ENCODE results near the gene FBH1. TPM values are rescaled to one million over a fixed set of nuclear protein-coding genes. Genes with fewer than 3 reads are reported as not detected.

FBH1 gene
- total RNA-seq, 1 experiment from 2014 or later: 84.0 TPM

DNA sequence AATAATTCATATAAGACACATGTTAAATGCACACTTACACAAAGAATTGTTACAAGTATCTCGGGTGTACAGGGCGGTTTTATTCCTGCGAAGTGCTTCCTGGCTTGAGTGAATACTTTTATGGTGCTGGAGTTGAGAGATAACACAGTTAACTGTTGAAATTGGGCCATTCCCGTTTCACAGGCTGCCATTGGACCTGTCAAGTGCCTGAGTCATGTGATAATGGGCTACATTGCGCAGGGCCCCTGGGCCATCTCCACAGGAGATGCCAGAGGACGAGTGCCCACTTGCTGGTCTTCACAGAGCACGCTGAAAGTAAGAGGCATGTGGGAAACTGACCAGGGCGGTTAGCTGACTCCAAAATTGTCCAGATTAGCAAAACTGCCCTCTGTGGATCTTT, 4.8 kb downstream of the FBH1 start:
- H3K27me3 ChIP-seq (replicated peaks; ENCODE audit: insufficient read depth, low read depth, low read length, poor library complexity): no peaks in the 10 kb centered on the region
- ChIA-PET POLR2A (ENCODE audit: low non-redundant PET) (interaction anchor here (0.6 kb wide), 1 partner anchor 128 kb away, joined by 3 read pairs; no protein-coding TSS in a partner anchor), CTCF (no interaction called here)
- BruUV-seq (replicated peaks): no TSS peak
- no peaks in the 10 kb centered on the region for H3K9me3 ChIP-seq (ENCODE audit: low read depth, low read length, poor library complexity, severe bottlenecking)
- TF ChIP-seq CTCF (conservative IDR thresholded peaks at IDR 0.05; ENCODE audit: low read depth, low read length) (no peak), EZH2 (IDR thresholded peaks at IDR 0.05; ENCODE audit: borderline replicate concordance, low read depth, low read length, poor library complexity, severe bottlenecking) (no peak)
- no peak for DNase-seq (ENCODE audit: low spot score)
- peaks cover 41% of the 10 kb centered on the region for H3K36me3 ChIP-seq (ENCODE audit: insufficient read depth, low read length, poor library complexity, severe bottlenecking)
- H3K4me1 ChIP-seq (ENCODE audit: insufficient read depth, low read length, poor library complexity, severe bottlenecking): peaks cover 4% of the 10 kb centered on the region
- intact Hi-C loops (cut with micrococcal nuclease; ENCODE audit: unreplicated experiment): no loop called here
- no peak overlapping the region for H3K27ac ChIP-seq (ENCODE audit: low read depth, low read length, poor library complexity, severe bottlenecking)
- no peak overlapping the region for H3K4me3 ChIP-seq (ENCODE audit: low read depth, low read length, poor library complexity, severe bottlenecking)

- Histone ChIP-seq H3K4me3 (ENCODE audit: low read depth, low read length, poor library complexity, severe bottlenecking) (no peak overlapping the region), H3K27me3 (replicated peaks; ENCODE audit: insufficient read depth, low read depth, low read length, poor library complexity) (no peaks in the 10 kb centered on the region), H3K36me3 (ENCODE audit: insufficient read depth, low read length, poor library complexity, severe bottlenecking) (peaks cover 41% of the 10 kb centered on the region), H3K9me3 (ENCODE audit: low read depth, low read length, poor library complexity, severe bottlenecking) (no peaks in the 10 kb centered on the region), H3K27ac (ENCODE audit: low read depth, low read length, poor library complexity, severe bottlenecking) (no peak overlapping the region), H3K4me1 (ENCODE audit: insufficient read depth, low read length, poor library complexity, severe bottlenecking) (peaks cover 4% of the 10 kb centered on the region)
- ChIA-PET POLR2A (ENCODE audit: low non-redundant PET) (interaction anchor here (0.6 kb wide), 1 partner anchor 128 kb away, joined by 3 read pairs; no protein-coding TSS in a partner anchor), CTCF (no interaction called here)
- intact Hi-C loops (cut with micrococcal nuclease; ENCODE audit: unreplicated experiment): no loop called here
- BruUV-seq (replicated peaks): no TSS peak
- no peak for TF ChIP-seq EZH2 (IDR thresholded peaks at IDR 0.05; ENCODE audit: borderline replicate concordance, low read depth, low read length, poor library complexity, severe bottlenecking)
- TF ChIP-seq CTCF (conservative IDR thresholded peaks at IDR 0.05; ENCODE audit: low read depth, low read length): no peak
- no peak for DNase-seq (ENCODE audit: low spot score)
Measured at GRCh38 chr10:5895365-5895764, 5.3 kb downstream of the FBH1 start.

DNA sequence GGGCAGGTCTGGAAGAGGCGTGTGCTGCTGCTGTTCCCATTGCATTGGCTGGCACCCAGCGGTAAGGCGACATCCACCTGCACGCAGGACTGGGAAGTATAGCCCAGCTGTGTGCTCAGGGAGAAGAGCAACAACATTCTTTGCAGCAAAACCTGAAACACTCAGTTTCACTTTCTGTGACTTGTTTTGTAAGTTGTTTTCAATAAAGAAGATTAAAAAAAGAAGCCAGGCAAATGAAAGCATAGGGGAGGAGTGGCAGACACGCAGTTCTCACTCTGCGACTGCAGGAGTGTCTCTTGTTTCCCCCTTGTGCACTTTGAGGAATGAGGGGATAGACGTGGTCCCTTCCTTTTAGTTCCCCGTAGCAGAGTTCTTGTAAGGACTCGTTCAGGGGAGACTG, 5.8 kb downstream of the FBH1 start:
- no peaks in the 10 kb centered on the region for H3K9me3 ChIP-seq (ENCODE audit: low read depth, low read length, poor library complexity, severe bottlenecking)
- CTCF ChIA-PET: no interaction called here
- H3K27ac ChIP-seq (ENCODE audit: low read depth, low read length, poor library complexity, severe bottlenecking): no peak overlapping the region
- peaks cover 4% of the 10 kb centered on the region for H3K4me1 ChIP-seq (ENCODE audit: insufficient read depth, low read length, poor library complexity, severe bottlenecking)
- no peak for DNase-seq (ENCODE audit: low spot score)
- intact Hi-C loops (cut with micrococcal nuclease; ENCODE audit: unreplicated experiment): no loop called here
- H3K4me3 ChIP-seq (ENCODE audit: low read depth, low read length, poor library complexity, severe bottlenecking): no peak overlapping the region
- H3K36me3 ChIP-seq (ENCODE audit: insufficient read depth, low read length, poor library complexity, severe bottlenecking): peaks cover 41% of the 10 kb centered on the region
- BruUV-seq (replicated peaks): no TSS peak
- POLR2A ChIA-PET (ENCODE audit: low non-redundant PET): interaction anchor here (0.6 kb wide), 1 partner anchor 127 kb away, joined by 3 read pairs; no protein-coding TSS in a partner anchor
- no peaks in the 10 kb centered on the region for H3K27me3 ChIP-seq (replicated peaks; ENCODE audit: insufficient read depth, low read depth, low read length, poor library complexity)
- TF ChIP-seq CTCF (conservative IDR thresholded peaks at IDR 0.05; ENCODE audit: low read depth, low read length): no peak
- TF ChIP-seq EZH2 (IDR thresholded peaks at IDR 0.05; ENCODE audit: borderline replicate concordance, low read depth, low read length, poor library complexity, severe bottlenecking): no peak
